Upper lobe of left lung (tissue), 6 donors: ENCODE measurements around the gene SYTL2. TPM values are rescaled to one million over a fixed set of nuclear protein-coding genes. Genes with fewer than 3 reads are reported as not detected.

Experiments used
- ATAC-seq, 2 donors: fragments of 200-7000 bp; cut with Tn5 transposase; one replicate each; pipeline ENCODE4 v1.9.1; 2022; ENCODE audit warnings: mild to moderate bottlenecking in 2 of 2, moderate library complexity in 2 of 2; ENCODE audit not compliant: low FRiP score in 2 of 2
- DNase-seq, 2 donors: peaks; one replicate each; pipeline ENCODE4 v3.0.0-alpha.2; 2019 to 2020
- H3K27ac ChIP-seq, 4 donors: fragments of 200-600 bp; sonication (generic); one replicate each; pipeline ENCODE4 v1.5.1; 2016 to 2019
- H3K27me3 ChIP-seq, 4 donors: fragments of 200-600 bp; sonication (generic); one replicate each; pipeline ENCODE4 v1.5.1; 2017 to 2019
- H3K36me3 ChIP-seq, 4 donors: fragments of 200-600 bp; sonication (generic); one replicate each; pipeline ENCODE4 v1.5.1; 2016 to 2019
- H3K4me1 ChIP-seq, 4 donors: fragments of 200-600 bp; sonication (generic); one replicate each; pipeline ENCODE4 v1.5.1; 2018 to 2019
- H3K4me3 ChIP-seq, 4 donors: fragments of 200-600 bp; sonication (generic); one replicate each; pipeline ENCODE4 v1.5.1; 2017 to 2019; ENCODE audit warnings: mild to moderate bottlenecking in 2 of 4, moderate library complexity in 1 of 4
- H3K9me3 ChIP-seq, 4 donors: fragments of 200-600 bp; sonication (generic); one replicate each; pipeline ENCODE4 v1.5.1; 2018 to 2019
- CTCF ChIP-seq, 6 experiments: fragments of 450-650 bp in 4 of 6; fragments of 200-600 bp in 2 of 6; sonication (generic) in 2 of 6; IDR thresholded peaks; one replicate each; pipeline ENCODE4 v1.5.1; 2016 to 2019; ENCODE audit warnings: antibody characterized with exemption in 6 of 6
- EP300 ChIP-seq, 4 donors: sonication (generic); formaldehyde crosslinking; IDR thresholded peaks; one replicate each; pipeline ENCODE4 v1.5.1; 2017; ENCODE audit warnings: antibody characterized with exemption in 4 of 4, control low read depth in 2 of 4
- POLR2A ChIP-seq, 4 donors: fragments of 450-650 bp; IDR thresholded peaks; one replicate each; pipeline ENCODE4 v1.5.1; 2016 to 2017; ENCODE audit warnings: antibody characterized with exemption in 4 of 4, mild to moderate bottlenecking in 2 of 4
- POLR2AphosphoS5 ChIP-seq, 2 donors: sonication (generic); formaldehyde crosslinking; IDR thresholded peaks; one replicate each; pipeline ENCODE4 v1.5.1; 2017; ENCODE audit warnings: antibody characterized with exemption in 2 of 2
- WGBS, 2 donors: methylation state at CpG; one replicate each; pipeline ENCODE4 v1.1.5; 2017 to 2018; 5-methylcytosine and 5-hydroxymethylcytosine counted together
- total RNA-seq, 6 donors: library from RNA; depleted of rRNA in 4 of 6; stranded (reverse); fragments of >200 nt in 4 of 6; gene quantifications; one replicate each; pipeline versions ENCODE4 v1.1.0 to v1.2.1, GENCODE V29; 2016 to 2021
- donor health status: DM: no; HTN: no; CAD: no; lungs with moderate emphysema.
- donor health status: DM: no; HTN: yes; CAD: no; lungs with severe emphysema.

Gene SYTL2
- total RNA-seq, 6 donors from 2014 or later: 11.9 to 52.7 (median 20.1) TPM

GRCh38 chr11:85769771-85770170 lies 41.2 kb downstream of the SYTL2 start:
- Histone ChIP-seq H3K4me1 (no peaks in the 10 kb centered on the region), H3K27ac (no peak overlapping the region), H3K27me3 (no peaks in the 10 kb centered on the region), H3K4me3 (no peak overlapping the region), H3K9me3 (no peaks in the 10 kb centered on the region), H3K36me3 (no peaks in the 10 kb centered on the region)
- ATAC-seq (no peak), DNase-seq (peak in 1 of 2 donors; percentile 1)
- 88 to 89% methylated on average over 5 of the region's 5 CpGs for WGBS, 2 donors
- TF ChIP-seq POLR2AphosphoS5 (IDR thresholded peaks at IDR 0.05) (no peak), POLR2A (IDR thresholded peaks at IDR 0.05) (no peak), CTCF (IDR thresholded peaks at IDR 0.05) (no peak)

GRCh38 chr11:85768473-85769146 lies 42.3 kb downstream of the SYTL2 start:
- H3K27ac ChIP-seq: no peak overlapping the region
- H3K36me3 ChIP-seq: no peaks in the 10 kb centered on the region
- H3K4me3 ChIP-seq: no peak overlapping the region
- DNase-seq: no peak
- H3K9me3 ChIP-seq: no peaks in the 10 kb centered on the region
- H3K27me3 ChIP-seq: no peaks in the 10 kb centered on the region
- TF ChIP-seq POLR2AphosphoS5 (IDR thresholded peaks at IDR 0.05): no peak
- TF ChIP-seq POLR2A (IDR thresholded peaks at IDR 0.05): no peak
- TF ChIP-seq EP300 (IDR thresholded peaks at IDR 0.05): no peak
- TF ChIP-seq CTCF (IDR thresholded peaks at IDR 0.05): no peak
- no peaks in the 10 kb centered on the region for H3K4me1 ChIP-seq
- 91 to 96% methylated on average over 1 of the region's 1 CpG for WGBS, 2 donors
- ATAC-seq: no peak

- H3K27me3 ChIP-seq: no peaks in the 10 kb centered on the region
- DNase-seq (no peak), ATAC-seq (no peak)
- no peak overlapping the region for H3K4me3 ChIP-seq
- no peaks in the 10 kb centered on the region for H3K9me3 ChIP-seq
- H3K27ac ChIP-seq: no peak overlapping the region
- no peak for TF ChIP-seq CTCF (IDR thresholded peaks at IDR 0.05)
- TF ChIP-seq POLR2AphosphoS5 (IDR thresholded peaks at IDR 0.05): no peak
- TF ChIP-seq EP300 (IDR thresholded peaks at IDR 0.05): no peak
- TF ChIP-seq POLR2A (IDR thresholded peaks at IDR 0.05): no peak
- H3K4me1 ChIP-seq: no peaks in the 10 kb centered on the region
- no peaks in the 10 kb centered on the region for H3K36me3 ChIP-seq
- 89 to 96% methylated on average over 2 of the region's 2 CpGs for WGBS, 2 donors
Observed at GRCh38 chr11:85767246-85767945, 43.5 kb downstream of the SYTL2 start.

- H3K27ac ChIP-seq: peak overlapping the region in 1 of 4 donors; percentile 6
- ATAC-seq: no peak
- H3K4me3 ChIP-seq: no peak overlapping the region
Observed at GRCh38 chr11:85766721-85767161, 44.2 kb downstream of the SYTL2 start.

More at GRCh38 chr11:85766721-85767161, 44.2 kb downstream of the SYTL2 start:
- no peaks in the 10 kb centered on the region for H3K4me1 ChIP-seq
- H3K9me3 ChIP-seq: no peaks in the 10 kb centered on the region
- H3K36me3 ChIP-seq: no peaks in the 10 kb centered on the region
- H3K27me3 ChIP-seq: no peaks in the 10 kb centered on the region
- no peak for TF ChIP-seq POLR2AphosphoS5 (IDR thresholded peaks at IDR 0.05)
- no peak for TF ChIP-seq EP300 (IDR thresholded peaks at IDR 0.05)
- TF ChIP-seq CTCF (IDR thresholded peaks at IDR 0.05): no peak
- TF ChIP-seq POLR2A (IDR thresholded peaks at IDR 0.05): no peak
- WGBS, 2 donors: 79 to 84% methylated on average over 2 of the region's 2 CpGs
- DNase-seq: no peak
